Left ventricle myocardium inferior (tissue), 1 donor: ENCODE data around the gene GSPT2. TPM values are rescaled to one million over a fixed set of nuclear protein-coding genes. Genes with fewer than 3 reads are reported as not detected.

Experiments
- DNase-seq: peaks from one replicate; pipeline ENCODE4 v3.0.0-alpha.2; 2020
- H3K27ac ChIP-seq: fragments of 200-600 bp; replicated peaks from 2 replicates; pipeline ENCODE4 v1.8.0; 2021
- H3K27me3 ChIP-seq: fragments of 200-600 bp; 2 replicates; pipeline ENCODE4 v1.8.0; 2021; ENCODE audit warnings: low read depth
- H3K36me3 ChIP-seq: fragments of 200-600 bp; 2 replicates; pipeline ENCODE4 v1.8.0; 2021
- H3K4me1 ChIP-seq: fragments of 200-600 bp; 2 replicates; pipeline ENCODE4 v1.8.0; 2021
- H3K4me3 ChIP-seq: fragments of 200-600 bp; 2 replicates; pipeline ENCODE4 v1.8.0; 2021; ENCODE audit warnings: mild to moderate bottlenecking, moderate library complexity
- H3K9me3 ChIP-seq: fragments of 200-600 bp; replicated peaks from 2 replicates; pipeline ENCODE4 v1.8.0; 2021
- CTCF ChIP-seq: fragments of 200-600 bp; IDR thresholded peaks from 2 replicates; pipeline ENCODE4 v1.8.0; 2021; ENCODE audit warnings: antibody characterized with exemption, mild to moderate bottlenecking, borderline replicate concordance
- intact Hi-C: fragments of 100-400 bp; cut with micrococcal nuclease; formaldehyde crosslinking; loops from one replicate; pipeline ENCODE4 v1.11.0; 2022
- total RNA-seq: library from RNA; stranded (reverse); fragmentation: NEBNext Ultra II Directional; extraction: Animal tissue kit (Norgen Biotek cat#: 25700); gene quantifications from one replicate; pipeline ENCODE4 v1.2.1, GENCODE V29; 2021
- donor health status: DM: no; HTN: yes; CAD: no; lungs with severe emphysema.

Gene GSPT2
- total RNA-seq, 1 donor from 2014 or later, result 8.8 TPM

DNA sequence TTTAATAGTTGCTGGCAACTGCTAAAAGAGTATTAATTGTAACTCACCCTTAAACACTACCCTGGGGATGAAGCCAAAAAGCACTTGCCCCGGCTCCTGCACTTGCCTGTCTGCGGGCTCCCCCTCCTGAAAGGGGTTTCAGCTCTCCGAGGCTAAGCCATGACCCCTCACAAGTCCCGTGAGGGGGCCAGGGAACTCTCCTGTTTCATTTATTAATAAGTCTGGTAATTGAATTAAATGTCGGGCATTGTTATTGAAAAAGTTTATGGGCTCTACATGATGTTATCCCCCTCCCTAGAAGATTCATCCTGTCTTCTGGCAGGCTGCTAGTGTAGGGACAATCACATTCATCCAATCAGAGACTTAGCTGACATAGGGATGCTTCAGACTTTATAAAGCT, 23.3 kb downstream of the GSPT2 start:
- Histone ChIP-seq H3K9me3 (no peaks in the 10 kb centered on the region), H3K27ac (no peak overlapping the region), H3K36me3 (no peaks in the 10 kb centered on the region), H3K4me3 (no peak overlapping the region), H3K4me1 (no peaks in the 10 kb centered on the region), H3K27me3 (no peaks in the 10 kb centered on the region)
- TF ChIP-seq CTCF, result no peak
- DNase-seq, result no peak
- intact Hi-C loops, result no loop called here

GRCh38 chrX:51776851-51777250, 33.6 kb downstream of the GSPT2 start:
- intact Hi-C loops, result no loop called here

DNA sequence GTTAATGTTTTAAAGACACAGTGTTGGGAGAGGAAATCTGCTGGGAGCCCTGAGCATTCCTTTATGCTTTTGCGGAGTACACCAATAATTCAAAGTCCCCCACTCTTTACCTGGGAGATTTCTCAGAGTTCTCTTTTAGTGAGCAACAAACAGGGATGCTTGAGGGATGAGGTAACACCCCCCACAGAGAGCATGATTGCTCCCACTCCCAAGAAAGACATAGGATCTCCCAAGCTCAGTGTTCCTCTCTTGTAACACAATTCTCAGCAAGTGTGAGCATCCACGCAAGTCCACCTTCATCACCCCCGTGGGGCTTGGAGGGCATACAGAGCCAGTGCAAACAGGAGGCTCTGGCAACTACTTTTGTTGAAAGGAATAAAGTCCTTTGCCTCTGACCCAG, 36.1 kb downstream of the GSPT2 start:
- Histone ChIP-seq H3K36me3 (no peaks in the 10 kb centered on the region), H3K27ac (no peak overlapping the region), H3K27me3 (peaks cover 4% of the 10 kb centered on the region), H3K9me3 (no peaks in the 10 kb centered on the region), H3K4me1 (no peaks in the 10 kb centered on the region), H3K4me3 (no peak overlapping the region)
- no peak for DNase-seq
- intact Hi-C loops, result no loop called here
- no peak for TF ChIP-seq CTCF

More at GRCh38 chrX:51776851-51777250, 33.6 kb downstream of the GSPT2 start:
- no peak for TF ChIP-seq CTCF
- no peak overlapping the region for H3K4me3 ChIP-seq
- peaks cover 12% of the 10 kb centered on the region for H3K27me3 ChIP-seq
- DNase-seq, result no peak
- no peaks in the 10 kb centered on the region for H3K36me3 ChIP-seq
- H3K4me1 ChIP-seq, result no peaks in the 10 kb centered on the region
- no peak overlapping the region for H3K27ac ChIP-seq
- no peaks in the 10 kb centered on the region for H3K9me3 ChIP-seq

- intact Hi-C loops, result no loop called here
- Histone ChIP-seq H3K4me1 (no peaks in the 10 kb centered on the region), H3K27me3 (no peaks in the 10 kb centered on the region), H3K27ac (no peak overlapping the region), H3K4me3 (no peak overlapping the region), H3K9me3 (no peaks in the 10 kb centered on the region), H3K36me3 (no peaks in the 10 kb centered on the region)
- TF ChIP-seq CTCF, result no peak
- no peak for DNase-seq
Measured at GRCh38 chrX:51795136-51795535, 51.9 kb downstream of the GSPT2 start.

Other genes starting within 250 kb of the GSPT2 start
- 0.14 TPM for gene NUDT11, start 246.8 kb upstream of the GSPT2 start, total RNA-seq
- not detected for gene CENPVL3, start 124.5 kb upstream of the GSPT2 start, total RNA-seq
- gene CENPVL2, start 60.6 kb upstream of the GSPT2 start, total RNA-seq, result not detected
- not detected for gene CENPVL1, start 32.9 kb upstream of the GSPT2 start, total RNA-seq
- gene MAGED1, start 150.2 kb downstream of the GSPT2 start, total RNA-seq, result 61.7 TPM